Sigmoid colon (tissue), 3 donors: ENCODE data around the gene TMEM145.

Experiments
- POLR2A ChIP-seq, 2 donors: fragments of 450-650 bp; IDR thresholded peaks; one replicate each; pipeline ENCODE4 v1.6.1; 2016; ENCODE audit warnings: antibody characterized with exemption in 2 of 2, mild to moderate bottlenecking in 2 of 2, moderate library complexity in 2 of 2
- TF ChIP-seq, protein P1 (sequence below), 4 experiments: fragments of 450-650 bp in 3 of 4; fragments of 200-600 bp in 1 of 4; IDR thresholded peaks; one replicate each; pipeline ENCODE4 v1.5.1; 2016 to 2019; ENCODE audit warnings: antibody characterized with exemption in 4 of 4, mild to moderate bottlenecking in 3 of 4, moderate library complexity in 2 of 4

DNA sequence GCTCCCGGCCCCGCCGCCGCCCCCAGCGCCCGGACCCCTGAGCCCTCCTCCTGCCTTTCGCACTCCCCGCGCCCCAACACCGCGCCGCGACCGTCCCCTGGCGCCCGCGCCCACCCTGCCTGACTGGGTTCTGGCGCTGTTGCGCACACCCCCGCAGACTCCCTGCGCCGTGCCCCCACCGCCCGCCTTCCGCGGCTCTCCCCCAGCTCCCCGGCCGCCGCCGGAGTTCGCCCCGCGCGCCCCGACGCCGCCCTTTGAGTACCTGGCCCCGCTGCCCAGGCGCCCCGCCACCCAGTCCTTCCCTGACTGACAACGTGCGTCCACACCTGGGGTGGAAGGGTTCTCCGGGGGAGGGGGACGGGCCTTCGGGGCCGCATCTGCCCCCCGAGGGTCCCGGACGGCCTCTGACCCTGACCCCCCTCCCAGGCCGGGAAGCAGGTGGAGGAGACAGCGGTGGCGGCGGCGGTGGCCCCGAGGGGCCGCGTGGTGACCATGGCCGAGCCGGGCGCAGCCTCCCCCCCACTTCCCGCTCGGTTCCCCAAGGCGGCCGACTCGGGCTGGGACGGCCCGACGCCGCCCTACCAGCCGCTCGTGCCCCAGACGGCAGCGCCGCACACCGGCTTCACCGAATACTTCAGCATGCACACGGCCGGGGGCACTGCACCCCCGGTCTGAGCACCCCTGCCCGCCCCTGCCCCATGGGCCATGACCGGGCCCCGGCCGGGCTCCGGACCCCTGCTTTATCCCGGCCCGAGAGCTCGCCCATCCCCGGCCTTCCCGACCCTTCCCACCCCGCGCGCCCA is 10.9 kb downstream of the TMEM145 start:
- TF ChIP-seq, protein P1, sequence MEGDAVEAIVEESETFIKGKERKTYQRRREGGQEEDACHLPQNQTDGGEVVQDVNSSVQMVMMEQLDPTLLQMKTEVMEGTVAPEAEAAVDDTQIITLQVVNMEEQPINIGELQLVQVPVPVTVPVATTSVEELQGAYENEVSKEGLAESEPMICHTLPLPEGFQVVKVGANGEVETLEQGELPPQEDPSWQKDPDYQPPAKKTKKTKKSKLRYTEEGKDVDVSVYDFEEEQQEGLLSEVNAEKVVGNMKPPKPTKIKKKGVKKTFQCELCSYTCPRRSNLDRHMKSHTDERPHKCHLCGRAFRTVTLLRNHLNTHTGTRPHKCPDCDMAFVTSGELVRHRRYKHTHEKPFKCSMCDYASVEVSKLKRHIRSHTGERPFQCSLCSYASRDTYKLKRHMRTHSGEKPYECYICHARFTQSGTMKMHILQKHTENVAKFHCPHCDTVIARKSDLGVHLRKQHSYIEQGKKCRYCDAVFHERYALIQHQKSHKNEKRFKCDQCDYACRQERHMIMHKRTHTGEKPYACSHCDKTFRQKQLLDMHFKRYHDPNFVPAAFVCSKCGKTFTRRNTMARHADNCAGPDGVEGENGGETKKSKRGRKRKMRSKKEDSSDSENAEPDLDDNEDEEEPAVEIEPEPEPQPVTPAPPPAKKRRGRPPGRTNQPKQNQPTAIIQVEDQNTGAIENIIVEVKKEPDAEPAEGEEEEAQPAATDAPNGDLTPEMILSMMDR (IDR thresholded peaks at IDR 0.05) = no peak
- TF ChIP-seq POLR2A (IDR thresholded peaks at IDR 0.05) = no peak
